ENCODE measurements around the gene TMEM120B.

The TMEM120B gene

GRCh38 chr12:121814429-121815119, 102.0 kb downstream of the TMEM120B start:
- no peak for TF ChIP-seq CTCF (IDR thresholded peaks at IDR 0.05; ENCODE audit: low read depth, low read length, missing control alignments)
- in situ Hi-C loops (cut with HindIII; ENCODE audit: low sequenced_read_pairs): no loop called here
- DNase-seq (ENCODE audit: low read depth): no peak
- no peak overlapping the region for H3K4me3 ChIP-seq (ENCODE audit: low read depth, low read length)

DNA sequence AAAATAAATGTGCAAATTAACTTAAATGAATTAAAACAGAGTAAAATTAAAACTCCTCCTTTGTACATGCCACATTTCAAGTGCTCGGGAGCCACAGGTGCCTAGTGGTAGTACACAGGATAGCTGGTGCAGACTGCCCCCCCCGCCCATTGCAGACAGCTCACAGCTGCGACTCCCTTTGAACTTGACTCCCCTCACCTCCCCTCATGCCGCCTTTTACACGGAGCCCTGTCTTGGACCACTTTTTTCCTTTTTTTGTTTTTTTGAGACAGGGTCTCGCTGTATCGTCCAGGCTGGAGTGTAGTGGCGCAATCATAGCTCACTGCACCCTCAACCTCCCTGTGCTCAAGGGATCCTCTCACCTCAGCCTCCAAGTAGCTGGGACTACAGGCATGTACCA, 102.7 kb downstream of the TMEM120B start:
- DNase-seq (ENCODE audit: low read depth): no peak
- no peak for TF ChIP-seq CTCF (IDR thresholded peaks at IDR 0.05; ENCODE audit: low read depth, low read length, missing control alignments)
- in situ Hi-C loops (cut with HindIII; ENCODE audit: low sequenced_read_pairs): no loop called here
- H3K4me3 ChIP-seq (ENCODE audit: low read depth, low read length): no peak overlapping the region

DNA sequence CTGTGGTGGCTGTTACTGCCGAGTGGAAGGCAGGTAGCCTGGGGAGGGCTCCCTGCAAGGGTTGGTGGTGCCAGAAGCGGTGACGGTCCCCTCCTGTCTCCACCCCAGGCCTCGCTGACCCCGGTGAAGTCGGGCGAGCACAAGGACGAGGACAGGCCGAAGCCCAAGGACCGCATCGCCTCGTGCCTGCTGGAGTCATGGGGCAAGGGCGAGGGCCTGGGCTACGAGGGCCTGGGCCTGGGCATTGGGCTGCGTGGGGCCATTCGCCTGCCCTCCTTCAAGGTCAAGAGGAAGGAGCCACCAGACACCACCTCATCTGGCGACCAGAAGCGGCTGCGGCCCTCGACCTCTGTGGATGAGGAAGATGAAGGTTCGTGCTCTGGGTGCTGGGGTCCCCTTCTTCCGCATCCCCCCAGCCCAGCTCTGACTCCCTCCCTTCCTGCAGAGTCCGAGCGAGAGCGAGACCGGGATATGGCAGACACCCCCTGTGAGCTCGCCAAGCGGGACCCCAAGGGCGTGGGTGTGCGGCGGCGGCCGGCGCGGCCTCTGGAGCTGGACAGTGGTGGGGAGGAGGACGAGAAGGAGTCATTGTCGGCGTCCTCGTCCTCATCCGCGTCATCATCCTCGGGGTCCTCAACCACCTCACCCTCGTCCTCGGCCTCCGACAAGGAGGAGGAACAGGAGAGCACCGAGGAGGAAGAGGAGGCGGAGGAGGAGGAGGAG, 104.5 kb downstream of the TMEM120B start:
- no peak overlapping the region for H3K4me3 ChIP-seq (ENCODE audit: low read depth, low read length)
- DNase-seq (ENCODE audit: low read depth): no peak
- in situ Hi-C loops (cut with HindIII; ENCODE audit: low sequenced_read_pairs): no loop called here
- TF ChIP-seq CTCF (IDR thresholded peaks at IDR 0.05; ENCODE audit: low read depth, low read length, missing control alignments): no peak

DNA sequence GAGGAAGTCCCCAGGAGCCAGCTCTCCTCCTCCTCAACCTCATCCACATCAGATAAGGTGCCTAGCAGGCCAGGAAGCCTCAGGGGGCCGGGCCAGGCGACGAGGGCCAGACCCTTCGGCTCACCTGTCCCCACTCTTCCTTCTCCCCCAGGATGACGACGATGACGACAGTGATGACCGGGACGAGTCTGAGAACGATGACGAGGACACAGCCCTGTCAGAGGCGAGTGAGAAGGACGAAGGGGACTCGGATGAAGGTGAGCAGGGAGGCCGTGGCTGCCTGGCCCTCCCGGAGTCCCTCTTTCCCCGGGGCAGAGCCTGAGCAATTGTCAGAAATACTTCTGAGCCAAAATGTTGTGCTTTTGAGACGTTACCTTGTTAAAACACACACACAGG, 105.1 kb downstream of the TMEM120B start:
- no peak for TF ChIP-seq CTCF (IDR thresholded peaks at IDR 0.05; ENCODE audit: low read depth, low read length, missing control alignments)
- DNase-seq (ENCODE audit: low read depth): no peak
- in situ Hi-C loops (cut with HindIII; ENCODE audit: low sequenced_read_pairs): no loop called here
- no peak overlapping the region for H3K4me3 ChIP-seq (ENCODE audit: low read depth, low read length)

GRCh38 chr12:121819212-121819949, 106.8 kb downstream of the TMEM120B start:
- in situ Hi-C loops (cut with HindIII; ENCODE audit: low sequenced_read_pairs): no loop called here
- no peak for TF ChIP-seq CTCF (IDR thresholded peaks at IDR 0.05; ENCODE audit: low read depth, low read length, missing control alignments)
- DNase-seq (ENCODE audit: low read depth): no peak
- H3K4me3 ChIP-seq (ENCODE audit: low read depth, low read length): no peak overlapping the region

DNA sequence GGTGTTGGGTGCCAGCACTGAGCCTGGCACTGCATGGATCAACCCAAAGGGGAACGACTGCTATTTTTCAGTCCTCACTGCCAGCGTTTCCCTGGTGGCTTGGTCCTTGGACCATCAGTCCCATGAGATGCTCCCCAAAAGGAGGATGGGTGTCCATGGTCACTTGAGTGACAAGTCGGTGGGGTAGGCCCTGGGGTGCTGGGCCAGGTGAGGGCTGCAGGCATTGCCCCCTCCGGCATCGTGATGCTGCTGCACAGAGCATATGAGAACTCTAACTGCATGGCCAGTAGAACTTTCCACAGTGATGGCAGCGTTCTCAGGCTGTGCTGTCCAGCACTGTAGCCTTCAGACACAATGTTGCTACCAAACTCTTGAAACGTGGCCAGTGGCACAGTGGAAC, 107.5 kb downstream of the TMEM120B start:
- no peak for DNase-seq (ENCODE audit: low read depth)
- no peak overlapping the region for H3K4me3 ChIP-seq (ENCODE audit: low read depth, low read length)
- TF ChIP-seq CTCF (IDR thresholded peaks at IDR 0.05; ENCODE audit: low read depth, low read length, missing control alignments): no peak
- in situ Hi-C loops (cut with HindIII; ENCODE audit: low sequenced_read_pairs): no loop called here

Data from astrocyte of the cerebellum (primary cell).